DMS153 treated with DMSO at 0.1 percent for 48 hours (cell line): Measurements from ENCODE around the gene CCND3.

Experiments
- DNase-seq: peaks from one replicate; lab custom pipeline; 2025; ENCODE audit not compliant: unreplicated experiment; lab: John Stamatoyannopoulos, UW

The CCND3 gene

DNA sequence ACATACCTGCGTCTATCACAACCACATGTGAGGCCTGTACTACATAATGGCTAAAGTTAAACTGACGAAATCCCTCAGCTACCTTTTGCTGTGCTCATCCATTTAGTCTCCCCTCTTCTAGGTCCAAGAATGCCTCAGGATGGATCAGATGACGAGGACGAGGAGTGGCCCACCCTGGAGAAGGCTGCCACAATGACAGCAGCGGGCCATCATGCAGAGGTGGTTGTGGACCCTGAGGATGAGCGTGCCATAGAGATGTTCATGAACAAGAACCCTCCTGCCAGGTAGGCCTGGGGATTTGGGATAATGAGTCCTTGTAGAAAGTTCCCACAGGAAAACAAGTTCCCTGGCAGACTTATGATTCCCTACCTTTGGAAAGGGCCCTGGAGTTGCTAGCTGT, 14.4 kb downstream of the CCND3 start:
- no peak for DNase-seq

DNA sequence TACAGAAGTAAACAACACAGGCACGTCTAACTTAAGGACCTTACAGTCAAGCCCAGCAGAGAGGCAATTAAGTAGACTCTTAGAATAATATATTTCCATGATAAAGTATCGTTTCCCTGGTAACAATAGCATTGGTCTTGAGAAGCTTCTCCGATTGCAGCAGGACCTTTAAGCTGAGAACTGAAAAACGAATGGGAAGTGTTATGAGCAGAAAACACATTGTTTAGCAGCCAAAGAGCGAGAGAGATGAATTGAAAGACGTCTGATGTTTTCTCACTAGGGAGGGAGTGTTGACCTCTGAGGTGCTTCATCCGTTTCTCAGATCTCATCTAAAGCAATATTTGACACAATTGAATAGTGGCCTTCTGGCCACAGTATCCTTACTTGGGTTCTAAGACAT, 19.5 kb downstream of the CCND3 start:
- DNase-seq: peak; percentile 0

DNA sequence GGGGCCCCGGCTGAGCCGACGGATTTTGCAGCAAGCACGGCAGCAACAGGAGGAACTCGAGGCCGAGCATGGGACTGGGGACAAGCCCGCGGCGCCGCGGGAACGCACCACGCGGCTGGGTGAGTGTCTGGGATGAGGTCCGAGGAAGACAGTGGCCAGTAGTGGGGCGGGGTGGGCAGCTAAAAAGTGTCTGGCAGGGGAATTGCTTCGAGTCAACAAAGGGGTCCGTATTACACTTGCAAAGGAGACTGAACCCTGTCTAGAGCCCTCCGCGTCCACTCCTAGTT, 20.0 kb downstream of the CCND3 start:
- no peak for DNase-seq

DNA sequence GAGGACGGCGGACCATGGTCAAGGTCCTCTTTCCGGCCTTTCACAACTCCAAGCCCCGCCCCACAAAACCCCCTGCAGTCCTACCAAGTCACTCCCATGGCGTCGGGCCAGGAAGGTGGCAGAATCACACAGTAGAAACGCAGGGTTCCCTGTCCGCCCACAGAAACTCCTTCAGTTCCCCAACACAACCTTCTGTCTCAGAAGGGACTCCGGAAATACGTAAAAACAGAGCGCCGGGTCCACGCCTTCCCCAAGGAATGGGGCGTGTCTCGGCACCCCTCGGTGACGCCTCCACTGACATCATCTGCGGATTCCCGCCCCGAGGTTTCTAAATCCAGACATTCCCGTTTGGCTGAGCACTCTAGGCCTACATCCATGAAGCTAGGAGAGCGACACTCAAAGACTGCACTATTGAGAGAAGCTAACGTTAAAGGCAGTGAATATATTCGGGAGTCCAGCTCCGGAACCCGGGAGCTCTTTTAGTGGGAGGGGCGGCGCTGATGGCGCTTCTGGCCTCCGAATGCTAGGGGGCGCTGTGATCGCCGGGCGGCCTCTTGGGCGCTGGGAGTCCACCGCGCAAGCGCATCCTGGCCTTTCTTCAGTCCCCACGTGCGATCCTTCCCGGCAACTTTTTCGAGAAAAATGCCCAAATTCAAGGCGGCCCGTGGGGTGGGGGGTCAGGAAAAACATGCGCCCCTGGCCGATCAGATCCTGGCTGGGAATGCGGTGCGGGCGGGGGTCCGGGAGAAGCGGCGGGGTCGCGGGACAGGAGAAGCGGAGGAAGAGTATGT, 20.5 kb downstream of the CCND3 start, which contains the start of the genes BYSL and MED20:
BYSL (plus strand) TSS at position 579 of the 791 bp plus-strand sequence; CDS start at position 643, 64 bp downstream.
MED20 (minus strand) TSS at position 219 of the 791 bp plus-strand sequence; CDS start at position 98, 121 bp downstream.
- DNase-seq: peak; percentile 94

DNA sequence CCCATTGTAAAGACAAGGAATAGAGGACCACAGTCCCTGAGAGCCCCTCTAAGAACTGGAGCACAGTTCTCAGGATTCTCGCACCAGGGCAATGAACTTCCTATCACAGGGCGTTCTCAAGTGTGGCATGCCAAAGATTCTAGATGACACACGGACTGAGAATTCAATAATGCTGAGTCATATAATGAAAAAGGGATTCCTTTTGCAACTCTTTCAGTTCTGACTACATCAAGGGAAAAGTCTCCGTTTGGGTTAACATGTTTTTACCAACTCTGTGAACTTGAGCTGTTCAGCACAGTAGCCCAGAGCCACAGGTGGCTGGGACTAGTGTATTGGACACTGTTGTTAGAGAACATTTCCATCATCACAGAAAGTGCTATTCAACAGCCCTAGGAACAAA, 24.1 kb downstream of the CCND3 start:
- no peak for DNase-seq

DNA sequence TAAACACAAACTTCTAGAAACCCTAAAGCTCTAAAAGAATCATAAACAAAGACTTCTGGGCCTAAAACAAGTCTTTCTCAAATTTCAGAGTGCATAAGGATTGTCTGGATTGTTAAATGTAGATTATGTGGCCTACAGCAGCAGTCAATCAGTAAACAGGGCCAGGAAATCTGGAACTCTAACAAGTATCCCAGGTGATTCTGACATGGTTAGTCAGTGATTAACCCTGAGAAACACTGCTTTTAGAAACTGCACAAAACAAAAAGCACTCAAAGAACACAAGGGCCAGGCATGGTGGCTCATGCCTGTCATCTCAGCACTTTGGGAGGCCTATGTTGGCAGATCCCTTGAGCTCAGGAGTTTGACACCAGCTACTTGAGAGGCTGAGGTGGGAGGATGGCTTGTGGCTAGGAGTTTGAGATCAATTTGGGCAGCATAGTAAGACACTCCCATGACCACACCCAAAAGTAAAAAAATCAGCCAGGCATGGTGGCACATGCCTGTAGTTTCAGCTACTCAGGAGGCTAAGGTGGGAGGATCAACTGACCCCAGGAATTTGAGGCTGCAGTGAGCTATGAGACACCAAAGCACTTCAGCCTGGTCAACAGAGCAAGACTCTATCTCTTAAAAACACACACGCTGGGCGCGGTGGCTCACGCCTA, 26.6 kb downstream of the CCND3 start:
- no peak for DNase-seq

DNA sequence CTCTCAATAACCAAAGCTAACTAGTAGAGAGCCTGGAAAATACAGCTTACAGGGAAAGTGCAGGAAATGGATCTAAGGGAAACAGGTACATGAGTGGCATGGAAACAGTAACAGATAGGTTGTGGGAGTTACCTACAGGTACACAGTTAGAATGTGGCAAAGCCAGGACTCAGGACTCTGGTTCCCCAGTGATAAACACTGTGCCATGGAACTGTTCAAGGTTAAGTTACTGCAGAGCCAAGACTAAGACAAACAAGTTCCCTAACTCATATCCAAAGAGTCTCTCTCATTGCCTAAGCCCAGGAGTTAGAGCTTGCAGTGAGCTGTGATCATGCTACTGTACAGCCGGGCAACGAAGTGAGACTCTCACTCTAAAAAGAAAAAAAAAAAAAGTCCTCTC, 27.3 kb downstream of the CCND3 start:
- DNase-seq: no peak

DNA sequence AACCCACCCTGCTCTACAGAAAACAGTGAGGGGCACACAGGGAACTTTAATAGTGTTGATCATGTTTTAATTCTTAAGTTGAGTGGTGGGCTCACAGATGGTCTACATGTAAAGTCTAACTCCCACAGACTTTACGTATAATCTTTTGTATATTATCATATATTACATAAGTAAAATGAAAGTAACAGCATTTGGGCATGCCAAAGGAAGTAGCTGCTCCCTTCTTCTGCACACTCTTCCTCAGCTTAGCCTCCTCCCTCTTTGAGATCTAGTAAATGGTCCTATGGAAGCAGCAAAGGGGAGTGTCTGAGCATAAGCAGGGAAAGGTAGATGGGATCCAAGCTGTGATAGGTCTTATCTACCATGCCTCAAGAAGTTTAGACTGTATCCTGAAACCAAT, 31.9 kb downstream of the CCND3 start:
- no peak for DNase-seq

DNA sequence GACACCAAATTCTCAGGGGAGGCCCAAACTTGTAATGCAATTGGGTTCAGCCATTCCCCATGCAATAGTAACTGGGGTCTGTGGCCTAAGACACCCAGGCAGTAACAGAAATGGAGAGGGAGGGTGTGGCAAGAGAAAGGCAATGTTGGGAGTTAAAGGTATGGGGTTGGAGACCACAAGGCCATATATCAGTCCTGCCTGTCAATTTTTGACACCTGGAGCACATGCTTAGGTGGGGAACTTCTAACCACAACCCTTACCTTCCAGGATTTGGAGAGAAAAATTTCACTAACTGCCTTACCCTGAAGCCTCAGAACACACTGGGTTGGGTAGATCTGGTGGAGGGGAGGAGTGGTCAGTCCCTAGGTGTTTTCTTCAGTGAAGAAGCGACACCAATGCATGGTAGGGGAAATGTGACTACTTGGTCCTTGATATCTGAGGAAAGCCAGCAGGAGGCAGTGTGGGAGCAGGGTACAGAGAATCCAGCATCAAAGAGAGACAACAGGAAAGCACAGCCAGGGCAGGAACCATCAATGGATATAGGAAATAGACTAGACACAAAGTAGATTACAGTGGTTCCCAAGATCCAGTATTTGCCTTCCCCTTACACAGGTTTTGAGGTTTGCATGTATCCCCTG, 39.6 kb downstream of the CCND3 start:
- no peak for DNase-seq

DNA sequence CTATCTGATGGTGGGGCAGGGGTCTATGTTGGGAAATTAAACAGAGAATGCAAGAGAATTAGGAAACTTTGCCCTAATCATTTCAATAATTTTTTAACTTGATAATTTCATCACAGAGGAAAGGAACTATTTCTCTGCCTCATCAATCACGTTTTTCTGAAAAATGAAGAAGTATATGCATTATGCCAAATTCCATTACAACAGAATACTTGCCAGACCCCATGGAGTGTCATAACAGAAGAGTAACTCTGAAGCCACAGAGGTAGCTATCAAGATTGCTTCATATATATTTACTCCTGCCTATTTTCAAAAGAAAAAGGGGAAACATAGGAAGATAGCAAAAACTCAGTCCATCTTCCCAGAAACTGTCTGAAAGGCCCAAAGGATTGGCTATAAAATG, 40.7 kb downstream of the CCND3 start:
- no peak for DNase-seq

DNA sequence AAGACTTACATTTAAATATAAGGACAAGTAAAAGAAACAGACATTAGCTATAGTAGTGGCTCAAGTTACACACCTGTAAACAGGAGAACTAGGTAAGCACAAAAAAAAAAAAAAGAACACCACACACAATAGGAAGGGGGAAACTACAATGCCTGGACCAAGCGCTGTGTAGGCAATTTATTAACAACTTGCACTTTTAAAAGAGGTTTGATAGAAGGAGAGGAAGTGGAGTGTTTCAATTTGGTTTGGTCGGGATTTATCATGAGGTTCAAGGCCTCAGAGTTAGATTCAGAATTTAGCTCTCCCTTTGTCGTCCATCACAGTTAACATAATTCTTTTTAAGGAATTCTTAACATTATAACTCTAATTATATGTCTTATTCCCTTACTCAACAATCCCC, 45.3 kb downstream of the CCND3 start:
- DNase-seq: no peak

DNA sequence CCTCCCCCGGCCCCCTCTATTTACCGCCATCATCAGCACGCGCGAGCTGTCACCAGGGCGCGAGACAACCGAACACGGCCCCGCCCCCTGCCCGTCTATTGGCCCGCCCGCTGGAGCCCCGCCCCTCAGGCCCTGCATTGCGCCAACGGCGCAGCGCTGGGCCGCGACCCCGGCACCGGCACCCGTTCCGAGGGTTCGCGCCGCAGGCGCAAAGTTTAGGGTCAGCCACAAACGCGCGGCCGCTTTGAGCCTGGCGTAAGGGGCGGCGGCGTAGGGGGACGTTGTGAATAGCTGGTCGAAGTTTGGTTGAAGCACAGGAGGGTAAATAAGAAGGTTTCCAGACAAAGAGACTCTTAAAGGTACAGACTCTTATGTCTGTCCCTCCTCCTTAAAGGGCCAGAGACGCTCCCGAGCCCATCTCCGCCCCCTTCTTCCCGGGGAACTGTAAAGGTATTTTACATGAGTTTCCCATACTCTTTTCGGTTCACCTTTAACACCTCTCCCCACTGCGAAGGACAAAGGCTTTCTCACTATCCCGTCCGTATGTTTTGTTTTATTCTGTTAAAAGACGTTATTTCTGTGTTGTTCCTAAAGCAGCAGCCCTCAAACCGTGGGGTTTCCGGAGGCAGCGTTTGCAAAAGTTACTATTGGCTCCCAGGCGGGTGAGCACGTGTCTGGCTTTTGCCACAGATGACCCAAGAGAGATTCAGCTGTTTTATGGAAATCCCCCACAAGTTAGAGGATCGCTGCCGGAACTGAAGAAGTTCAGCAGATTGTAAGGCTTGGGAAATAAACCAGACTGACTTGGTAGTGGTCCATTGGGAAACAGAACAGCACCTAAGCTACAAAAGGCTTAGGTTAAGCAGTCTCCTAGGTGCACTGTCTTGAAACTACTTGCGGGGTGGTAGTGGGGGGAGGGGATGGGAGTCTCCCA, 46.0 kb downstream of the CCND3 start, which contains the start of gene USP49:
USP49 (minus strand) TSS at position 76 of the 934 bp plus-strand sequence. CDS start 88,392 bp downstream, outside the sequence.
- DNase-seq: peak; percentile 89

DNA sequence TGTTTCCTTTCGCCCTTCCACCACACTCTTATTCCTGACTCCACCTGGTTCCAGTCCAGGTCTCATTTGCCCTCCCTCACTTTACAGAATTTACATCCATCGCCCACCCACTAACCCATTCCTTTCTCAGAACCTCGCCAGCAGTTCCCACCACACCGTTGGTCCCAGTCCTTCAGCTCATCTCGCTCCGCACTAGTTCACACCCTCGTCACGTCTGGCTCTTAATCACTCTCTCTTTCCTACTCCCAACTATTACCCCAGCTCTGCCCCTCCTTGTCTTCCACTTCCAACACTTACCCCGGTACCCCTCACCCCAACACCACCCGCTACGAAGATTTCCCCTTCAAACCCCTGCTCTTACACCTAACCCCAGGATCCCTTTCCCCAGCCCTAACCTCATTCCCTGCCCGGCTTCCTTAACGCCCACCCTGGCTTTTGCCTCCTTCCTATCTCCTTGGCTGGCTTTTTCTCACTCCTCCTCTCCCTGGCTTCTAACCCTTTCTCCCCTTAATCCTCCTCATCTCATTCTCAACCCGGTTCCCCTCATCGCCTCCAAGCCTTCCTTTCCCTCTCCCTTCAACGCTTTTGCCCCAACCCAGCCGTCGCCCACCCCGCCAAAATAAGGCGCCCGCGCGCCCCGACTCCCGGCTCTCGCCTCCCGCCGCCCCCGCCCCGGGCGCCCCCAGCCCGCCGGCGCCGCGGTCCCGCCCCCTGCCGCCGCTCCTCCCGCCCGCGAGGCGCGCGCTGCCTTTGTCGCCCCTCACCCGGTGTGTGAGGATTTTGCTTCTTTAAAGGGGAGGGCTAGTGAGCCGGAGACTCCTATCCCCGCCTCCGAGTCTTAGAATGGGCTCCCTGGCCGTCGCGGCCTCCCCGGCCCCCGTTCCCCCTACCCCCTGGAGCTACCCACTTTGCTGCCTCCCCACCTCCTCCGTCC, 47.0 kb downstream of the CCND3 start:
- no peak for DNase-seq

DNA sequence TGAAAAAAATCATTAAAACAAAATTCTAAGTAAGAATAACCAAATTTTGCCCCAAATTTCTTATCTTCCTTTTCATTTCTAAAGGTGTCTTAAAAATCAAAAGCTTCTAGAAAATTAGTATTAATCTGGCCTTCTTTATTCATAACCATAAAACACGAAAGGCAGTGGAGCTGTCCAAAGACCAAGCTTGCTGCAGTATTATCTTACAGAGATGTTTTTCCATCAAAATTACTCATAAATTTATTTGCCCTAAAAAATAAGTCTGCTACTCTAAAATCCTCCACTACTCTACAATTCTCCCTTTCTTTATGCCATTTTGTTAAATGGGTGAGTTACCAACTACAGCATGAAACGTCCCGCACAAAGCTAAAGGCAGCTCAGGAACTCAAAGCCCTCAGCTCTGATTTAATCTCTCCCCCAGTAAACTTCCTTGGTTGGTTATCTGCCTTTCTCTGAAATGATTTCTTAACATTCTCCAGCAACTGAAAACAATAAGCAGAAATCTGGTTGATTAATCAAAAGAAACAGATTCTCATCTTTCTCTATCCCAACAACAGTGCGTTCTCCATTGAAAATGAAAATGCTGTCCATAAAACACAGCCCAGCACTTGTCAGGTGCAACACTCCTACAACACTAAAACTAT, 48.6 kb downstream of the CCND3 start:
- no peak for DNase-seq

DNA sequence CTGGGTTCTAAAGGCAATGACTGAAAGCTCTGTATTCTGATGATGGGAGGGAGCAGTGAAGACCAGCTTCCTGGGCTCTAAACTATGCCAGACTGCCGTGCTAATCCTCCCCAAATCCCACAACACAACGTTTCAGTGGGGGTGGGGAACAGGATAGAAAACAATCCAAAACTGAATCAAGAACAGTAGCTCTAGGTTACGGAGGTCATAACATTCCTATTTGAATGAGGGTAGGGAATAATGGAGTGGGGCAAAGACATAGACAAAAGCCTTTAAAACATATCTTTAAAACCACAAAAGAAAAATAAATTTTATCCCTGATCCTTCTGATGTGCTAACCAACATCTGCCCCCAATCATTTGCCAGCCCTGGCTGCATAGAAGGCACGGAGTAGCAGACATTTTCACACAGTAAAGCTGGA, 54.3 kb downstream of the CCND3 start:
- no peak for DNase-seq

DNA sequence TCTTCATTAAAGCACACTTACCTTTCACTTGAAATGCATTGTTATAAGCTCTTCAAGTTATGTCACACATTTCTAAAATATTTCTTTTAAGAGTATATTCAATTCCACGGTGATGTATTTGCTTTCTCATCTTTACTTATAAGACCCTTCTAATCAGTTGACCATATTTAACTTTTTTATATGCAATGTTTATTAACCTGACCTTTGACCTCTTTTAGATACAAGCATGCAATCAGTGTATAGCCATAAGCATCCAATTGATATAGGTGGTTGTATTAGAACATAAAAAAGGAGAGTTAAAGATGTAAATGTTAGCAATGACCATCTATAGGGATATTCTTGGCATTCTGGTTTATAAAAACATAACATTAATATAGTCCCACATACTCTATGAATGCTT, 55.7 kb downstream of the CCND3 start:
- no peak for DNase-seq

DNA sequence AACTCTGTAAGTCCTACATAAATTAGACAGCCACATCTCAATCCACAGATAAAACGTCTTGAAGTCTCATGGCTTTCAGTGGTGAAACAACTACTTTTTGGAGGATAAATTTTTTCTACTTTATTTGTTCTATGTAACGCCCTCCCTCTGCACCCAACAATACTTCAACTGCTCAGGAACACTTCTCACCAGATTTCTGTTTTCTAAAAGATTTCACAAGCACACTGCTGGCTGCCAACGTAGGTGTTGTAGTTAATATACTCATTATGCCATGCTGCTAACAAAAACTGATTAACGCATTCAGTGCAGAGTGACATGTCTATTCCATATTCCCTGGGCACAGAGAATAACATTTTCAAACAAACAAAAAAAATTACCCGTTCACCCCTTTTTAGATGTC, 56.7 kb downstream of the CCND3 start:
- DNase-seq: no peak
